ENCODE data around the gene ANKH. TPM values are rescaled to one million over a fixed set of nuclear protein-coding genes. Genes with fewer than 3 reads are reported as not detected.

Gene ANKH
- total RNA-seq, 2 experiments from 2014 or later = 31.3 to 41.9 TPM

DNA sequence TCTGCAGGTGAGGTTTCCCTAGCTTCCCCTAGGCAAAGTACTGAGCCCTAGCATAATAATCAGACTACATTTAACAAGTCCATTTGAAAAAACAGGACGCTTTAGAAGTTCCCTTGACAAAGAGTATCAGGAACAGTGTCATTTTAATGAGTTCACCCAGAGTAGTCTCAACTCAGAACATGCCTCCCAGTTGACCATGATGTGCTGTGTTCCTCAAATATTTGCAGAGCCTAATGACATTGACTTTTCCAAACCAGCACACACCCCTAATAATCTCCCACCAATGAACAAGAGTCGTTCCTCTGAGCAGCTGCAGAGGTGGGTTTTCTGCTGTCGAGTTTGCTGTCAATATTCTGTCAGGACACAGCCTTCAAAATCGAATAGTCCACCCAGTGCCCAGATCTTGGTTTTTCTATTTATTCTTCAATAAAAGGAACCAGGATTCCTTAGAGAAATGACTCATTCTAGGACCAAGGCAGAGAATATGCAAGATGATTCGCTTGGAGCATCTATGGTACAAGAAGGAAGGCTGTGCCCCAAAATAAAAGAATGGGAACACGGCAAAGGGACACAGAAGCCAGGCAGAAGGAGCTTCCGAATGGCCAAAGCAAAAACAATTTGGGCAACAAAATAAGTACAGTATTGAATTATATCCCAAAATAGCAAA is 149.5 kb downstream of the ANKH start:
- Mint-ChIP-seq H3K9me3 (ENCODE audit: low read depth) (no peaks in the 10 kb centered on the region), H3K4me3 (no peak overlapping the region), H3K27ac (no peak overlapping the region), H3K27me3 (no peaks in the 10 kb centered on the region), H3K36me3 (peaks cover 20% of the 10 kb centered on the region), H3K4me1 (peaks cover 9% of the 10 kb centered on the region)
- DNase-seq = no peak
- CTCF ChIA-PET = interaction anchor here (1.4 to 2.3 kb wide), 2 partner anchors 294 to 370 kb away, joined by 4 to 7 read pairs; no protein-coding TSS in a partner anchor
- ATAC-seq = no peak

DNA sequence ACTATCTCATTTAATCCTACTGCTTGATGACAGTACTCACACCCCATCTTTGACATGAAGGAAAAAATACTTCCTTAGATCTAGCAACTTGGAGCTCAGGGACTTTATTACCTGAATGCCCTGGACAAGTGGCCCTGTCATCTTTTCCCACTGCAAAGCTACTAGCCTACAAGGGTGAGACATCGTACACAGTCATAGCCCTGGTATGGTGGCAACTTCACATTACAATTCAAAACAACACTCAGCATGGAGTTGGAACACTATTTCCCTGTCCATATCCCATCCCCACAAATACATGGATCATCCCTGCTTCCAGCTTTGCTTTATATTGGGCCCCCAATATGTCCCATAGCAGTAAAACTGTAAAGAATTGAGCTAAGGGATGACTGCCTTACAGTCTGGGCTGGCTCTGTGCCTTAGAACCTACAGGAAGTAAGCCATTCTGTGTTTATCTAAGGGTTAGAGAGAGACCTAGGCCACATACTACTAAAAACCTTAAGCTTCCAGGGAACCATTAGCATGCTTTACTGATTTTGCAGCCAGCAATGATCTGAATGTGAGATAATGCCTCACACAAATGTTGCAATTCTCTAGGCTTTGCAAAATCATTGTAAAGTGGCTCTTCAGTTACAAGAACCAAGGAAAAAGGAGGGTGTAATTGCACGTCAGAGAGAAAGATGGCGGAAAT is 151.2 kb downstream of the ANKH start:
- Mint-ChIP-seq H3K4me3 (no peak overlapping the region), H3K36me3 (peaks cover 33% of the 10 kb centered on the region), H3K27ac (no peak overlapping the region), H3K9me3 (ENCODE audit: low read depth) (no peaks in the 10 kb centered on the region), H3K4me1 (peaks cover 6% of the 10 kb centered on the region), H3K27me3 (no peaks in the 10 kb centered on the region)
- CTCF ChIA-PET = interaction anchor here (0.7 to 2.8 kb wide), 5 partner anchors 13 to 369 kb away, joined by 3 to 11 read pairs (median 3); no protein-coding TSS in a partner anchor
- ATAC-seq (no peak), DNase-seq (no peak)

DNA sequence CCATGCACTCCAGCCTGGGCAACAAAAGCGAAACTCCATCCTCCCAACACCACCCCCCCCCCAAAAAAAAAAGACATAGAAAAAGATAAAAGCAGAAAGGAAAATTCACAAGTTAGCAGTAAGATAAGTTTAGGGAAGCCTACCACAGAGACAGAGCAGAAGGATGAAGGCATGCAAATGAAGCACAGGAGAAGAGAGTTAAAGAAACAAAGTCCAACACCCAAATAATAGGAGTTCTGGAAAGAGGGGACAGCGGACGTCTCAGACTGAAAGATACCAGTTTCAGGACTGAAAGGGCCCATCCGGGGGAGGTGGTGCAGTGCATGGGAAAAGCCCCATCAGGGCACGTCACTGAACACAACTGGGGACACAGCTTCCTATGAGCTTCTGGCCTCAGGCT is 152.8 kb downstream of the ANKH start:
- H3K27ac Mint-ChIP-seq = no peak overlapping the region
- DNase-seq (no peak), ATAC-seq (no peak)
- CTCF ChIA-PET = interaction anchor here (1.1 to 2.8 kb wide), 3 partner anchors 8 to 33 kb away, joined by 3 to 11 read pairs (median 4); no protein-coding TSS in a partner anchor
- H3K27me3 Mint-ChIP-seq = no peaks in the 10 kb centered on the region
- no peak overlapping the region for H3K4me3 Mint-ChIP-seq
- peaks cover 40% of the 10 kb centered on the region for H3K36me3 Mint-ChIP-seq
- H3K4me1 Mint-ChIP-seq = peaks cover 6% of the 10 kb centered on the region
- H3K9me3 Mint-ChIP-seq (ENCODE audit: low read depth) = no peaks in the 10 kb centered on the region

DNA sequence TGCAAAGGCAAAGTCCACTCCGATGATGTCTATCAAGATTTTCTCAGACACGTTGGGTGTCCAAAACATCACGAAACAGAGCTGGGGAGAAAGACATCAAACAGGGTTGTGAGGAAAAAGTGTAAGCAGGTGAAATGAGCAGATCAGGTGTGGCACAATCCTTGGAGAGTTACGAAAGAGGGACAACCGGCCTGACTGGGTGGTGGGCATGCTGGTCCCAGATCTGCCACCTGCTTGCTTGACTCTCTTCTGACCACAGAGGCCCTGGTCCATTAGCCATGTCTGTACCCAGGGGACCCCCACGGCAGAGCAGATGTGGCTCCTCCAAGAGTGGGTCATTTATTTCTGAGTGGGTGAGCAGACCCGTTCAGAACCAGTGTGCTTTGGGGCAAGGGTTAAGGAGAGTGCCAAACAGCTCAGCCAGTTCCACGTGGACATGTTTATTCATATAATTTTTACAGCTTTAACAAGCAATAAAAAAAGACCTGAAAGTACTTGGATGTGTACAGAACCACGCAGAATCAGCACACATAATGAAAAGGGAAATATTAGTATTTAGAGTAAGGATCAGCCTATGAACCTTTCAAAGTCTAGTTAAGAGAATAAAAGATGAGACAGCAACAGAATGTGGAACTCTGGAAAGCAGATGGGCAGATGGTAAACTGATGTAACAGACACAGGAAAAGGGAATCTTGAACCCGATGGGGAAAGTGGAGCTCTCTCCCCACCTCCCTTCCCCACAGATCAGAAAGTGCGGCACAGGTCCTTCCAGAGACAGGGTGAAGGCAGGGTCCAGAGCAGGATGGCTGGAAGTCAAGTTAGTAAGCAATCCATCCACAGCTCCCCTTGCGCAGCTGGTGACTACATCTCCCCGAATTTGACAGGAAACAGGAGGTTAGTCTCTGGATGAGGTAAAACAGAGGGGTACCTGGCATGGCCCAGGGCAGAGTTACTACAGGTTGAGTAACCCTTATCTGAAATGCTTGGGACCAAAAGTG is 154.5 kb downstream of the ANKH start:
- Mint-ChIP-seq H3K4me3 (no peak overlapping the region), H3K27ac (peak overlapping the region; percentile 33), H3K9me3 (ENCODE audit: low read depth) (no peaks in the 10 kb centered on the region), H3K4me1 (peaks cover 8% of the 10 kb centered on the region), H3K27me3 (no peaks in the 10 kb centered on the region), H3K36me3 (peaks cover 51% of the 10 kb centered on the region)
- ATAC-seq (no peak), DNase-seq (no peak)
- CTCF ChIA-PET = interaction anchor here (0.8 to 1.6 kb wide), 2 partner anchors 10 to 31 kb away, joined by 3 to 4 read pairs; no protein-coding TSS in a partner anchor

DNA sequence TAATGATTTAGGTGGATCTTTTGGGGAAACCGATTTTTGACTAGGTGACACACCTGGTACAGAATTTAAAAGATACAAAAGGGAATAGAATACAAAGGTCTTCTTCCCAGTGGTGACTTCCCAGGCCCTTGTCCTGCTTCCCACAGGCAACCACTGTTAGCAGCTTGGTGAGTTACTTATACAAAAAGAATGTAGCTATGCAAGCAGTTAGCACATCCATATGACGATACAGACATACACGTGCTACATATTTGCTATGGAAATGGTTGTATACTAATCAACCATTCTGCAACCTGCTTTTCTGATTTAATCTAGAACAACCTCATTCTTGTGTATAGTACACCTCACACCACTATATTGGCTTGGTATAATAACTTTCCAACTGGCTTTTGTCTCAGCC is 156.1 kb downstream of the ANKH start:
- Mint-ChIP-seq H3K36me3 (peaks cover 54% of the 10 kb centered on the region), H3K27me3 (no peaks in the 10 kb centered on the region)
- CTCF ChIA-PET = interaction anchor here (1.6 kb wide), 1 partner anchor 11 kb away, joined by 4 read pairs; no protein-coding TSS in a partner anchor

DNA sequence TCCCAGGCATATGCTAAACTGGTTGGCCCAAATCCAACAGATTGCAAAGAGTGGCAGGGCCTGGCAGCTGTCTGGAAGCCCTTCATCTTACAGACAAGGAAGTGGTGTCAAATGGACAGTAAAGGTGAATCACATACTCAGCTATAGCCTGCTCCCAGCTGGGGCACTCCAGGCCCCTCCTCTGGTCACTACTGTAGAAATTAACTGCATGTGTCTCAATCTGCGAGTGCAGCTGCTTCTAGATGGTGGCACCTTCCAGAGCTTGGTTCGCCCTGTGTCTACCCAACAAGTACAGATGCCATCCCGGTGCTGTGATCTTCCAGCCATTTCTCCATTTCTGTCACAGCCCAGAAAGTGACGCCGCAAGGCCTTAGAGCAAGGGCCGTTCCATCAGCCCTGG is 156.9 kb downstream of the ANKH start:
- CTCF ChIA-PET = no interaction called here
- no peak overlapping the region for H3K4me3 Mint-ChIP-seq
- H3K36me3 Mint-ChIP-seq = peaks cover 61% of the 10 kb centered on the region

More for the DNA sequence above, 156.1 kb downstream of the ANKH start:
- Mint-ChIP-seq H3K4me1 (peaks cover 5% of the 10 kb centered on the region), H3K27ac (no peak overlapping the region), H3K4me3 (no peak overlapping the region), H3K9me3 (ENCODE audit: low read depth) (no peaks in the 10 kb centered on the region)
- DNase-seq (no peak), ATAC-seq (no peak)

DNA sequence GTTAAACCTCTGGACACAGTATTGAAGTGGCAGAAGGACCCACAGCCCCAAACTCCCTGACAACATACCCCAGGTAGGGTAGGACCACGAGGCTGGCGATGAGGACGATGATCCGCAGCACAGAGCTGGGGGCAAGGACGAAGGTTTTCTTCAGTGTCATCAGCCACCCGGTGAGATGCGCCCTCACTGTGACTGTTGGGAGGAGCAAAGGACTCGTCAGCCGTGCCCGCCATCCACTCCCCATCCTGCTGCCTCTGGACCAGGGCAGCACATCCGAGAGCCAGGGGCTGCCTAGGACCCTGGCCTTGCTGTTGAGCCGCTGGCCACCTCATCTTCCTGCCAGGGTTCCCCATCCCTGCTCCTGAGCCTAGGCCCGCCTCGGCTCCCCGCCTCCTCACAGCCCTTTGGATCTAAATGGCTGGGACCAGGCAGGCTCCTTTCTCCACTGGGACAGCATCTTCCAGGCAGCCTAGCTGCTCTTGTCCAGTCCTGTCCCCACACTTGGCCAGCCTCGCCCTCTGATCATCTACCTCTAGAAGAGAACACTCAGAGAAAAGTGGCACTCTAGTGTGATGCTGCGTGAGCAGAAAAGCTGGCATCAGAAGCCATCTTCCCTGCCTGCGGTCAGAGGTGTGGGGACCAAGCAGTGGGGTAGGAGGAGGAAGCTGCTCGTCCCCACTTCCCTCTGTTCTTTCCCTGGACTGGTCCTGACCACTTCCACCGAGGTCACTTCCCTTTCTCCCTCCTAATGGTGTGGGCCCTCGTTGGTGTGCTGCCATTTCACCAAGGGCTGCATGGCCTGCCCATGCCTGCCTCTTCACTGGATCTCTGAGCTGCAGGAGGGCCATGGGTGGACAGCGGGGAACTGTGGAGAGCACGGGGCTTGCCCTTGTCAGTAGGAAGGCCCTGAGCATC is 157.8 kb downstream of the ANKH start:
- Mint-ChIP-seq H3K9me3 (ENCODE audit: low read depth) (no peaks in the 10 kb centered on the region), H3K4me3 (no peak overlapping the region), H3K36me3 (peaks cover 64% of the 10 kb centered on the region), H3K27ac (peak overlapping the region; percentile 47), H3K27me3 (no peaks in the 10 kb centered on the region), H3K4me1 (peaks cover 8% of the 10 kb centered on the region)
- CTCF ChIA-PET = no interaction called here
- no peak for DNase-seq
- ATAC-seq = no peak

More for the DNA sequence above, 156.9 kb downstream of the ANKH start:
- Mint-ChIP-seq H3K27ac (no peak overlapping the region), H3K27me3 (no peaks in the 10 kb centered on the region), H3K9me3 (ENCODE audit: low read depth) (no peaks in the 10 kb centered on the region), H3K4me1 (peaks cover 2% of the 10 kb centered on the region)
- DNase-seq (no peak), ATAC-seq (no peak)

DNA sequence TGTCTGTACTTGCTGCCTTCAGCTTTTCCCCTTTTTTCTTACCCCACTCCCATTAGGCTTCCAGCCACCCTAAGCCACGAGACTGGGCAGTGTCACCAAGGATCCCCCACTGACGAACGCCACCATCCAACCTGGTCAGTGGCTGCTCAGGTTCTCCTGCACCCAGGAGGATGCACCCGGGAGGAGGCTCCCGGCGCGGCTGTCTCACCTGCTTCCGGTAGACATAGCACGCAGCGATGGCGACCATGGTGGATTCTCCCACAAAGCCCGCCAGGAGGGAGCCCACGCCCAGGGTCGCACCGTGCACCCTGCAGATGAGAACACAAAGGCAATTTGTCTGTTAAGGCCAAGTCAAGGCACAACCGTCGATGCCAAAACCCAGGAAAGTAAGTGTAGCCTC is 158.9 kb downstream of the ANKH start:
- CTCF ChIA-PET = interaction anchor here (1.4 kb wide), 2 partner anchors 14 to 16 kb away, joined by 3 to 4 read pairs; no protein-coding TSS in a partner anchor
- Mint-ChIP-seq H3K4me3 (no peak overlapping the region), H3K36me3 (peaks cover 71% of the 10 kb centered on the region), H3K4me1 (peaks cover 19% of the 10 kb centered on the region), H3K27me3 (no peaks in the 10 kb centered on the region), H3K27ac (peak overlapping the region; percentile 8), H3K9me3 (ENCODE audit: low read depth) (no peaks in the 10 kb centered on the region)
- DNase-seq = no peak
- ATAC-seq = no peak

DNA sequence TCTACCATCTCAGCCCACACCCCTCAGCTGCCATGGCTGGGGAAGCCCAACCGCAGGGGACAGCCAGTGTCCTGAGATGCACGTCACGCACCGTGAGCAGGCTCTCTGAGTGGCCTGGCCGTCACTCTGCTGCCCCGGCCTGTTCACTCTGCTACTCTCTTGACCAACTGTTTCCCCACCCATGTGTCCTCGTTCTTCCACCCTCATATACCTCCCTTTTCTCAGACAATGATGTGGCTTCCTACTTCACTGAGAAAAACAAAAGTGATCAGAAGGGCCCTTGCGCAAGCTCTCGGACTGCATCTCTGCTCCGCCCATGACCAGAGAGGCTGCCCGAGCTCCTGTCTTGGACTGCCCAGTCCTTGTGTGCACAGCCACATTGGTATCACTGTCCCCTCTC is 159.4 kb downstream of the ANKH start:
- ATAC-seq = no peak
- DNase-seq = no peak
- Mint-ChIP-seq H3K27me3 (no peaks in the 10 kb centered on the region), H3K27ac (peak overlapping the region; percentile 42), H3K4me3 (no peak overlapping the region), H3K36me3 (peaks cover 72% of the 10 kb centered on the region), H3K4me1 (peaks cover 24% of the 10 kb centered on the region), H3K9me3 (ENCODE audit: low read depth) (no peaks in the 10 kb centered on the region)
- CTCF ChIA-PET = interaction anchor here (1.4 kb wide), 2 partner anchors 15 to 16 kb away, joined by 3 to 4 read pairs; no protein-coding TSS in a partner anchor

DNA sequence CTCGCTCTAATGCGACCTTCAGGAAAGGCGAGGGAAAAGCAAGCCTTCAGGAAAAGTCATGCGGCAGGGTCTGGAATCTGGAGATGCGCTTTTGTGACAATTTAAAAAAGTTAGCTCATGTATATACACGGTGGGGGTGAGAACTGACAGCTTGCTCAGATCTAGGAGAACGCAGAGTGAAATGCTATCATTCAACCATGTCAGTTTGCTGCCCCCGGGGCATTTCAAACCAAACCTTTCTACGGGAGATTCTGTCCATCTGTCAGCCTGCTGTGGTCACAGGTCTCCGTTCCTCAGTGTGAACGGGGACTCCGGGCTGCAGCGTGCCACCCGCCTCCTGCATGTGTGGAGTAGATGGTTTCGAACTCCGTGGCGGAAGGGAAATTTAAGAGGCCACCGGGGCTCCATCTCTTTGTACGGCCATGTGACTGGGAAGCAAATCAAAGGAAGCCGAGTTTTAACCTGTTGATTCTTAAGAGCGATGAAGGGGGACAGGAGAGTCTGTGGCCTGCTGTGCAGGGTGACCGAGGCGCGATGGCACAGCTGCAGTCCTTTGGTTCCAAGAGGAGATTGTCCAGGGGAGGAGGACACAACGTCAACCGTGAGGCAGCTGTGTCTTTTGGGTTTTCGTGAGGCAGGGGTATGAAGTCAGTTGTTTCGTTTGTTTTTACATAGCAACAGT is 161.1 kb downstream of the ANKH start:
- CTCF ChIA-PET = no interaction called here
- DNase-seq (no peak), ATAC-seq (no peak)
- H3K4me3 Mint-ChIP-seq = no peak overlapping the region
- H3K27me3 Mint-ChIP-seq = no peaks in the 10 kb centered on the region
- no peak overlapping the region for H3K27ac Mint-ChIP-seq
- H3K36me3 Mint-ChIP-seq = peaks cover 72% of the 10 kb centered on the region
- no peaks in the 10 kb centered on the region for H3K9me3 Mint-ChIP-seq (ENCODE audit: low read depth)
- H3K4me1 Mint-ChIP-seq = peaks cover 41% of the 10 kb centered on the region

DNA sequence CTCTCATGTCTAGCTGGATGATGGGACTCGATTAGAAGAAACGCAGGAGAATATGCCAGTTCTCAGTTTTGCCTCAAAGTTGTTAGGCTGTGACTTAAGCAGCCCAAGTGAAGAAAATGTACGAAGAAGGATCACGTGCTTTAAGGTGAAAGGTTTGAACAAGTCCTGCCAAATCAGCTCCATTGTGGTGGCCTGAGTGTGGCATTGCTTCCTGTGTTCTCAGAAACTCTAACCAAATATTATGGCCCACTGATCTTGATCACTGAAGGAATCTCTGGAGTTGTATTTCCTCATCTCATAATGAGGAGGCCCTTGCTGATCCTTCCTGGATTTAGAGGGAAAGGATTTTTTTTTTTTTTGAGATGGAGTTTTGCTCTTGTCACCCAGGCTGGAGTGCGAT is 163.0 kb downstream of the ANKH start:
- no peak for ATAC-seq
- Mint-ChIP-seq H3K27ac (peak overlapping the region; percentile 96), H3K4me3 (no peak overlapping the region), H3K27me3 (no peaks in the 10 kb centered on the region), H3K4me1 (peaks cover 57% of the 10 kb centered on the region), H3K9me3 (ENCODE audit: low read depth) (no peaks in the 10 kb centered on the region), H3K36me3 (peaks cover 76% of the 10 kb centered on the region)
- CTCF ChIA-PET = interaction anchor here (1.1 to 3.0 kb wide), 5 partner anchors 12 to 285 kb away, joined by 3 to 16 read pairs (median 9); no protein-coding TSS in a partner anchor
- DNase-seq = peak; percentile 44
